ENCODE results near the gene DPH7.
"Not testable (repeated sequence)": the region's sequence is repeated elsewhere in the genome, so short reads cannot be mapped to it uniquely, and the experiment has no call there.

Gene DPH7

GRCh38 chr9:137578518-137579258 is at the start of gene DPH7:
Gene DPH7, minus strand, starts transcription at chr9:137578925. Its CDS starts 148 bp downstream, at chr9:137578777.
- DNase-seq (ENCODE audit: low spot score) = peak; percentile 99
- TF ChIP-seq CTCF (IDR thresholded peaks at IDR 0.05; ENCODE audit: extremely low read depth, missing control alignments) = peak; percentile 93

GRCh38 chr9:137627406-137627805 is 48.7 kb upstream of the DPH7 start:
- not testable (repeated sequence) for DNase-seq (ENCODE audit: low spot score)

GRCh38 chr9:137626464-137626863 is 47.7 kb upstream of the DPH7 start:
- no peak for DNase-seq (ENCODE audit: low spot score)
- no peak for TF ChIP-seq CTCF (IDR thresholded peaks at IDR 0.05; ENCODE audit: extremely low read depth, missing control alignments)

GRCh38 chr9:137622211-137622610 is 43.5 kb upstream of the DPH7 start:
- not testable (repeated sequence) for DNase-seq (ENCODE audit: low spot score)

GRCh38 chr9:137621131-137621757 is 42.5 kb upstream of the DPH7 start:
- no peak for TF ChIP-seq CTCF (IDR thresholded peaks at IDR 0.05; ENCODE audit: extremely low read depth, missing control alignments)
- no peak for DNase-seq (ENCODE audit: low spot score)

GRCh38 chr9:137620581-137620980 is 41.9 kb upstream of the DPH7 start:
- DNase-seq (ENCODE audit: low spot score) = no peak

GRCh38 chr9:137620048-137620405 is 41.3 kb upstream of the DPH7 start:
- no peak for DNase-seq (ENCODE audit: low spot score)
- TF ChIP-seq CTCF (IDR thresholded peaks at IDR 0.05; ENCODE audit: extremely low read depth, missing control alignments) = no peak

More at GRCh38 chr9:137620581-137620980, 41.9 kb upstream of the DPH7 start:
- no peak for TF ChIP-seq CTCF (IDR thresholded peaks at IDR 0.05; ENCODE audit: extremely low read depth, missing control alignments)

- peak; percentile 75 for DNase-seq (ENCODE audit: low spot score)
- no peak for TF ChIP-seq CTCF (IDR thresholded peaks at IDR 0.05; ENCODE audit: extremely low read depth, missing control alignments)
Measured at GRCh38 chr9:137619240-137620047, 40.7 kb upstream of the DPH7 start.
